HG03064 (cell line): ENCODE data around the gene PEDS1.
A peak's percentile ranks its signal among the peaks of the same experiment; 100 is the strongest.
"Not testable (repeated sequence)": the region's sequence is repeated elsewhere in the genome, so short reads cannot be mapped to it uniquely, and the experiment has no call there.

Source experiments
- ATAC-seq: cut with Tn5 transposase; IDR thresholded peaks from one replicate; pipeline ENCODE4 v1.9.1; 2021; ENCODE audit warnings: low read depth; ENCODE audit not compliant: unreplicated experiment

Gene PEDS1

GRCh38 chr20:50163570-50164317 lies 10.2 kb upstream of the PEDS1 start:
- no peak for ATAC-seq

- not testable (repeated sequence) for ATAC-seq
Measured at GRCh38 chr20:50161494-50161893, 8.0 kb upstream of the PEDS1 start.

GRCh38 chr20:50153153-50153499 lies 397 bp downstream of the PEDS1 start:
- peak; percentile 7 for ATAC-seq

- ATAC-seq: no peak
Measured at GRCh38 chr20:50152394-50153152, 950 bp downstream of the PEDS1 start.

GRCh38 chr20:50151034-50151743 lies 2.3 kb downstream of the PEDS1 start:
- ATAC-seq: no peak

GRCh38 chr20:50149481-50150254 lies 3.9 kb downstream of the PEDS1 start:
- no peak for ATAC-seq

- ATAC-seq: no peak
Measured at GRCh38 chr20:50146732-50147662, 6.5 kb downstream of the PEDS1 start.

GRCh38 chr20:50146214-50146613 lies 7.3 kb downstream of the PEDS1 start:
- no peak for ATAC-seq

- no peak for ATAC-seq
Measured at GRCh38 chr20:50145566-50145965, 8.0 kb downstream of the PEDS1 start.

GRCh38 chr20:50144362-50144761 lies 9.2 kb downstream of the PEDS1 start:
- no peak for ATAC-seq

GRCh38 chr20:50142812-50143211 lies 10.7 kb downstream of the PEDS1 start:
- ATAC-seq: no peak

GRCh38 chr20:50141811-50142561 lies 11.5 kb downstream of the PEDS1 start:
- ATAC-seq: no peak

GRCh38 chr20:50141018-50141675 lies 12.4 kb downstream of the PEDS1 start:
- ATAC-seq: no peak

GRCh38 chr20:50140339-50140859 lies 13.1 kb downstream of the PEDS1 start:
- ATAC-seq: no peak

GRCh38 chr20:50138479-50139393 lies 14.8 kb downstream of the PEDS1 start:
- ATAC-seq: no peak

GRCh38 chr20:50138120-50138478 lies 15.4 kb downstream of the PEDS1 start:
- no peak for ATAC-seq

- not testable (repeated sequence) for ATAC-seq
Measured at GRCh38 chr20:50137702-50138101, 15.8 kb downstream of the PEDS1 start.
